SK-N-SH treated with all-trans-retinoic acid at 6 μM for 48 hours (cell line): ENCODE measurements around the gene FDX2.
"Not testable (repeated sequence)": the region's sequence is repeated elsewhere in the genome, so short reads cannot be mapped to it uniquely, and the experiment has no call there.

Experiments
- ATAC-seq: fragments of 200-7000 bp; cut with Tn5 transposase; 3 replicates; pipeline ENCODE4 v1.9.1; 2020; ENCODE audit warnings: mild to moderate bottlenecking, moderate library complexity
- BACH2 ChIP-seq: fragments of 250-450 bp; sonication (Bioruptor Pico); IDR thresholded peaks from 2 replicates; pipeline ENCODE4 v1.9.0; 2021; ENCODE audit warnings: mild to moderate bottlenecking, borderline replicate concordance
- CSDC2 ChIP-seq: fragments of 250-450 bp; sonication (Bioruptor Pico); IDR thresholded peaks from 2 replicates; pipeline ENCODE4 v1.5.0; 2020; ENCODE audit warnings: mild to moderate bottlenecking, moderate library complexity
- ESRRG ChIP-seq: fragments of 250-450 bp; sonication (Bioruptor Pico); IDR thresholded peaks from 2 replicates; pipeline ENCODE4 v1.6.1; 2021; ENCODE audit warnings: mild to moderate bottlenecking
- GLIS3 ChIP-seq: fragments of 250-450 bp; sonication (Bioruptor Pico); IDR thresholded peaks from 2 replicates; pipeline ENCODE4 v1.5.0; 2020; ENCODE audit warnings: mild to moderate bottlenecking, moderate library complexity
- ISL1 ChIP-seq: fragments of 250-450 bp; sonication (Bioruptor Pico); IDR thresholded peaks from 2 replicates; pipeline ENCODE4 v2.1.2; 2022; ENCODE audit warnings: mild to moderate bottlenecking, moderate library complexity
- OSR1 ChIP-seq: fragments of 250-450 bp; sonication (Bioruptor Pico); IDR thresholded peaks from 2 replicates; pipeline ENCODE4 v1.8.0; 2022; ENCODE audit warnings: moderate library complexity, mild to moderate bottlenecking, inconsistent platforms
- PPARA ChIP-seq: fragments of 250-450 bp; sonication (Bioruptor Pico); IDR thresholded peaks from 2 replicates; pipeline ENCODE4 v1.5.0; 2020; ENCODE audit warnings: mild to moderate bottlenecking, borderline replicate concordance
- RARB ChIP-seq: fragments of 250-450 bp; sonication (Bioruptor Pico); IDR thresholded peaks from 2 replicates; pipeline ENCODE4 v1.8.0; 2021; ENCODE audit warnings: mild to moderate bottlenecking, moderate library complexity
- SNAI2 ChIP-seq: fragments of 250-450 bp; sonication (Bioruptor Pico); IDR thresholded peaks from 2 replicates; pipeline ENCODE4 v1.5.0; 2020; ENCODE audit warnings: mild to moderate bottlenecking, moderate library complexity
- TCF4 ChIP-seq: fragments of 250-450 bp; sonication (Bioruptor Pico); IDR thresholded peaks from 2 replicates; pipeline ENCODE4 v1.8.0; 2021; ENCODE audit warnings: mild to moderate bottlenecking, moderate library complexity, borderline replicate concordance
- TOX ChIP-seq: fragments of 250-450 bp; sonication (Bioruptor Pico); IDR thresholded peaks from 2 replicates; pipeline ENCODE4 v1.8.0; 2021; ENCODE audit warnings: mild to moderate bottlenecking, moderate library complexity, borderline replicate concordance
- ZC3H10 ChIP-seq: fragments of 250-450 bp; sonication (Bioruptor Pico); IDR thresholded peaks from 2 replicates; pipeline ENCODE4 v1.5.1; 2021; ENCODE audit warnings: mild to moderate bottlenecking, moderate library complexity
- ZFP3 ChIP-seq: fragments of 250-450 bp; sonication (Bioruptor Pico); IDR thresholded peaks from 2 replicates; pipeline ENCODE4 v1.5.0; 2020; ENCODE audit warnings: mild to moderate bottlenecking, moderate library complexity
- ZFP30 ChIP-seq: fragments of 450-650 bp; formaldehyde crosslinking; IDR thresholded peaks from 2 replicates; pipeline ENCODE4 v1.5.0; 2022; ENCODE audit warnings: mild to moderate bottlenecking, moderate library complexity
- ZNF565 ChIP-seq: fragments of 450-650 bp; formaldehyde crosslinking; conservative IDR thresholded peaks from 2 replicates; pipeline ENCODE4 v1.5.0; 2020; ENCODE audit warnings: low read depth, mild to moderate bottlenecking, moderate library complexity
- ZNF70 ChIP-seq: fragments of 450-650 bp; formaldehyde crosslinking; IDR thresholded peaks from 2 replicates; pipeline ENCODE4 v1.5.0; 2020; ENCODE audit warnings: mild to moderate bottlenecking, moderate library complexity
- ZNF8 ChIP-seq: fragments of 450-650 bp; formaldehyde crosslinking; IDR thresholded peaks from 2 replicates; pipeline ENCODE4 v1.5.0; 2020; ENCODE audit warnings: mild to moderate bottlenecking, moderate library complexity
- TF ChIP-seq, protein P1 (sequence below): fragments of 250-450 bp; sonication (Bioruptor Pico); IDR thresholded peaks from 2 replicates; pipeline ENCODE4 v1.8.0; 2020; ENCODE audit warnings: mild to moderate bottlenecking, moderate library complexity, borderline replicate concordance
- TF ChIP-seq, protein P2 (sequence below): fragments of 250-450 bp; sonication (Bioruptor Pico); IDR thresholded peaks from 2 replicates; pipeline ENCODE4 v1.5.0; 2020; ENCODE audit warnings: mild to moderate bottlenecking, moderate library complexity
- TF ChIP-seq, protein P3 (sequence below): fragments of 250-450 bp; sonication (Bioruptor Pico); IDR thresholded peaks from 2 replicates; pipeline ENCODE4 v1.8.0; 2021; ENCODE audit warnings: low read depth, mild to moderate bottlenecking, moderate library complexity, borderline replicate concordance
- TF ChIP-seq, protein P4 (sequence below): fragments of 250-450 bp; sonication (Bioruptor Pico); IDR thresholded peaks from 2 replicates; pipeline ENCODE4 v1.5.1; 2021; ENCODE audit warnings: mild to moderate bottlenecking, moderate library complexity

The FDX2 gene

DNA sequence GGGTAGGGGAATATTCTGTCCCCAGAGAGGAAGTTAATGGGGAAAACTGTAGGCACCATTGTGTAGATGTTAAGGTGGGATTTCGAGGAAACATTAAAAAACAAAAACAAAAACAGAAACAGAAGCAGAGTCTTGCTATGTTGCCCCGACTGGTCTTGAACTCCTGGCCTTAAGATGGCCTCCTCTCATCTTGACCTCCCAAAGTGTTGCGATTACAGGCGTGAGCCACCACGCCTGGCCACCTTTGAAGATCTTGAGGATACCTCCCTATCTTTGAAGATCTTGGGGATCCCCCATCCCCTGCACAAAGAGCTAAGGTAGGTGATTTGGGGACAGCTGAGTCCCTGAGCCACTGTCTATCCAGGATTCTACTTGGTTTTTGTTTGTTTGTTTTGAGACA lies 24.2 kb upstream of the FDX2 start:
- no peak for TF ChIP-seq OSR1 (CRISPR knock-in tag)
- TF ChIP-seq PPARA (CRISPR knock-in tag): no peak
- TF ChIP-seq GLIS3 (CRISPR knock-in tag): no peak
- ATAC-seq: no peak

DNA sequence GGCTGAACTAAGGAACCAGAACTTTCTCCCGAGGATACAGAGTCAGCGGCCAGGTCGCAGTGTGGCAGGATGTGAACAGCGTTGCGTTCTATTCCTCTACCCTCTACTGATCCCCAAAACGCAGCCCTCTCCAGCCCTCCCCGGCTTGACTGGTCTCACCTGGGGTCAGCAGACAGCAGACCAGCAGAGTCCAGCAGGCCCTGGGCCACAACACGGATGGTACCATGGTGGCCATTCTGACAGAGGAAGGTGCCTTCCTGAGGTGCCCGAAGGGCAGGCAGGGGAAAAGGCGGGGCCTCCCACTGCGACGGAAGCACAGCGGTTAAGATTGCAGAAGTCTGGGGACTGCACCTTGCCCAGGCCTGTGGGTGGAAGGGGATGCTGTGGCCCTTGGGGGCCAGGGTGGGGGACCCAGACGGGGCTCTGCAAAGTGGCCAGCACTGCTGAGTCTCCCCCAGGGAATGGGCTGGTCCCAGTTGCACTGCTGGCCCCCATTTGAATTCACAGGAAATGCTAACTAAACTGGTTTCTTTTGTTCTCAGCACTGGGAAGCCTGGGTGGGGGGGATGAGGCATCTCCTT lies 23.7 kb upstream of the FDX2 start, which contains the start of gene ICAM3:
Gene ICAM3 (minus strand): TSS at position 245 of the 581 bp plus-strand sequence. CDS start 10 bp downstream, at position 235.
- ATAC-seq: no peak
- no peak for TF ChIP-seq BACH2 (CRISPR knock-in tag)
- TF ChIP-seq, all 23 proteins: peak for 0

DNA sequence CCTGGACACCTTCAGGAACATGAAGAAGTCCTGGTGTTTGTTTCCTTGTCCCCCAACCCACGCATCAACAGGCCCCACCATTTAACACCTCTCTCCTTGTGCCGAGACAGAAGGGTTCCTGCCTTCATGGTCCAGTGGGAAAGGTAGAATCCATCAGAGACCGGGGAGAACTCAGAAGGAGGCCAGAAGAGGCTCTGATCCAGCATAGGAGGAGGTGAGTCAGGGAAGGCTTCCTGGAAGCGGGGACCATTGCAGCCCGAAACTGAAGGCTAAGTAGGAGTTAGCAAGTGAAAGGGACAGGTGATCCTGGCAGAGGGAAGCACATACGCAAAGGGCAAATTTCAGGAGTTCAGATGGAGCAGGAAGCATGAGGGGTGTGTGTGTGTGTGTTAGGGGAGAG lies 23.1 kb upstream of the FDX2 start:
- TF ChIP-seq ISL1: no peak
- TF ChIP-seq, protein P1, sequence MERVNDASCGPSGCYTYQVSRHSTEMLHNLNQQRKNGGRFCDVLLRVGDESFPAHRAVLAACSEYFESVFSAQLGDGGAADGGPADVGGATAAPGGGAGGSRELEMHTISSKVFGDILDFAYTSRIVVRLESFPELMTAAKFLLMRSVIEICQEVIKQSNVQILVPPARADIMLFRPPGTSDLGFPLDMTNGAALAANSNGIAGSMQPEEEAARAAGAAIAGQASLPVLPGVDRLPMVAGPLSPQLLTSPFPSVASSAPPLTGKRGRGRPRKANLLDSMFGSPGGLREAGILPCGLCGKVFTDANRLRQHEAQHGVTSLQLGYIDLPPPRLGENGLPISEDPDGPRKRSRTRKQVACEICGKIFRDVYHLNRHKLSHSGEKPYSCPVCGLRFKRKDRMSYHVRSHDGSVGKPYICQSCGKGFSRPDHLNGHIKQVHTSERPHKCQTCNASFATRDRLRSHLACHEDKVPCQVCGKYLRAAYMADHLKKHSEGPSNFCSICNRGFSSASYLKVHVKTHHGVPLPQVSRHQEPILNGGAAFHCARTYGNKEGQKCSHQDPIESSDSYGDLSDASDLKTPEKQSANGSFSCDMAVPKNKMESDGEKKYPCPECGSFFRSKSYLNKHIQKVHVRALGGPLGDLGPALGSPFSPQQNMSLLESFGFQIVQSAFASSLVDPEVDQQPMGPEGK (CRISPR knock-in tag): no peak
- no peak for TF ChIP-seq RARB
- TF ChIP-seq, protein P2, sequence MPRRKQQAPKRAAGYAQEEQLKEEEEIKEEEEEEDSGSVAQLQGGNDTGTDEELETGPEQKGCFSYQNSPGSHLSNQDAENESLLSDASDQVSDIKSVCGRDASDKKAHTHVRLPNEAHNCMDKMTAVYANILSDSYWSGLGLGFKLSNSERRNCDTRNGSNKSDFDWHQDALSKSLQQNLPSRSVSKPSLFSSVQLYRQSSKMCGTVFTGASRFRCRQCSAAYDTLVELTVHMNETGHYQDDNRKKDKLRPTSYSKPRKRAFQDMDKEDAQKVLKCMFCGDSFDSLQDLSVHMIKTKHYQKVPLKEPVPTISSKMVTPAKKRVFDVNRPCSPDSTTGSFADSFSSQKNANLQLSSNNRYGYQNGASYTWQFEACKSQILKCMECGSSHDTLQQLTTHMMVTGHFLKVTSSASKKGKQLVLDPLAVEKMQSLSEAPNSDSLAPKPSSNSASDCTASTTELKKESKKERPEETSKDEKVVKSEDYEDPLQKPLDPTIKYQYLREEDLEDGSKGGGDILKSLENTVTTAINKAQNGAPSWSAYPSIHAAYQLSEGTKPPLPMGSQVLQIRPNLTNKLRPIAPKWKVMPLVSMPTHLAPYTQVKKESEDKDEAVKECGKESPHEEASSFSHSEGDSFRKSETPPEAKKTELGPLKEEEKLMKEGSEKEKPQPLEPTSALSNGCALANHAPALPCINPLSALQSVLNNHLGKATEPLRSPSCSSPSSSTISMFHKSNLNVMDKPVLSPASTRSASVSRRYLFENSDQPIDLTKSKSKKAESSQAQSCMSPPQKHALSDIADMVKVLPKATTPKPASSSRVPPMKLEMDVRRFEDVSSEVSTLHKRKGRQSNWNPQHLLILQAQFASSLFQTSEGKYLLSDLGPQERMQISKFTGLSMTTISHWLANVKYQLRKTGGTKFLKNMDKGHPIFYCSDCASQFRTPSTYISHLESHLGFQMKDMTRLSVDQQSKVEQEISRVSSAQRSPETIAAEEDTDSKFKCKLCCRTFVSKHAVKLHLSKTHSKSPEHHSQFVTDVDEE (CRISPR knock-in tag): no peak
- no peak for TF ChIP-seq ZNF565 (CRISPR knock-in tag)
- TF ChIP-seq ESRRG (CRISPR knock-in tag): no peak
- TF ChIP-seq, protein P3, sequence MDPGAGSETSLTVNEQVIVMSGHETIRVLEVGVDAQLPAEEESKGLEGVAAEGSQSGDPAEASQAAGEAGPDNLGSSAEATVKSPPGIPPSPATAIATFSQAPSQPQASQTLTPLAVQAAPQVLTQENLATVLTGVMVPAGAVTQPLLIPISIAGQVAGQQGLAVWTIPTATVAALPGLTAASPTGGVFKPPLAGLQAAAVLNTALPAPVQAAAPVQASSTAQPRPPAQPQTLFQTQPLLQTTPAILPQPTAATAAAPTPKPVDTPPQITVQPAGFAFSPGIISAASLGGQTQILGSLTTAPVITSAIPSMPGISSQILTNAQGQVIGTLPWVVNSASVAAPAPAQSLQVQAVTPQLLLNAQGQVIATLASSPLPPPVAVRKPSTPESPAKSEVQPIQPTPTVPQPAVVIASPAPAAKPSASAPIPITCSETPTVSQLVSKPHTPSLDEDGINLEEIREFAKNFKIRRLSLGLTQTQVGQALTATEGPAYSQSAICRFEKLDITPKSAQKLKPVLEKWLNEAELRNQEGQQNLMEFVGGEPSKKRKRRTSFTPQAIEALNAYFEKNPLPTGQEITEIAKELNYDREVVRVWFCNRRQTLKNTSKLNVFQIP (CRISPR knock-in tag): no peak
- TF ChIP-seq ZNF8 (CRISPR knock-in tag): no peak
- TF ChIP-seq PPARA (CRISPR knock-in tag): no peak
- TF ChIP-seq TCF4 (CRISPR knock-in tag): no peak
- no peak for TF ChIP-seq ZFP3
- TF ChIP-seq, protein P4, sequence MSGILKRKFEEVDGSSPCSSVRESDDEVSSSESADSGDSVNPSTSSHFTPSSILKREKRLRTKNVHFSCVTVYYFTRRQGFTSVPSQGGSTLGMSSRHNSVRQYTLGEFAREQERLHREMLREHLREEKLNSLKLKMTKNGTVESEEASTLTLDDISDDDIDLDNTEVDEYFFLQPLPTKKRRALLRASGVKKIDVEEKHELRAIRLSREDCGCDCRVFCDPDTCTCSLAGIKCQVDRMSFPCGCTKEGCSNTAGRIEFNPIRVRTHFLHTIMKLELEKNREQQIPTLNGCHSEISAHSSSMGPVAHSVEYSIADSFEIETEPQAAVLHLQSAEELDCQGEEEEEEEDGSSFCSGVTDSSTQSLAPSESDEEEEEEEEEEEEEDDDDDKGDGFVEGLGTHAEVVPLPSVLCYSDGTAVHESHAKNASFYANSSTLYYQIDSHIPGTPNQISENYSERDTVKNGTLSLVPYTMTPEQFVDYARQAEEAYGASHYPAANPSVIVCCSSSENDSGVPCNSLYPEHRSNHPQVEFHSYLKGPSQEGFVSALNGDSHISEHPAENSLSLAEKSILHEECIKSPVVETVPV: no peak
- no peak for TF ChIP-seq ZFP30 (CRISPR knock-in tag)
- TF ChIP-seq CSDC2 (CRISPR knock-in tag): no peak
- TF ChIP-seq SNAI2 (CRISPR knock-in tag): no peak
- no peak for TF ChIP-seq ZNF70
- TF ChIP-seq, all 23 proteins: peak for 0
- ATAC-seq: no peak

DNA sequence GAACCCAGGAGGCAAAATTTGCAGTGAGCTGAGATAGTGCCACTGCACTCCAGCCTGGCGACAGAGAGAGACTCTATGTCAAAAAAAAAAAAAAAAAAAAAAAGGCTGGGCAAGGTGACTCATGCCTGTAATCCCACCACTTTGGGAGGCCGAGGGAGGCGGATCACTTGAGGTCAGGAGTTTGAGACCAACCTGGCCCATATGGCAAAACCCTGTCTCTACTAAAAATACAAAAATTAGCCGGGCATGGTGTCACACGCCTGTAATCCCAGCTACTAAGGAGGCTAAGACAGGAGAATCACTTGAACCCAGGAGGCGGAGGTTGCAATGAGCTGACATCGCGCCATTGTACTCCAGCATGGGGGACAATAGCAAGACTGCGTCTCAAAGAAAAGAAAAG lies 20.9 kb upstream of the FDX2 start:
- ATAC-seq: not testable (repeated sequence)

DNA sequence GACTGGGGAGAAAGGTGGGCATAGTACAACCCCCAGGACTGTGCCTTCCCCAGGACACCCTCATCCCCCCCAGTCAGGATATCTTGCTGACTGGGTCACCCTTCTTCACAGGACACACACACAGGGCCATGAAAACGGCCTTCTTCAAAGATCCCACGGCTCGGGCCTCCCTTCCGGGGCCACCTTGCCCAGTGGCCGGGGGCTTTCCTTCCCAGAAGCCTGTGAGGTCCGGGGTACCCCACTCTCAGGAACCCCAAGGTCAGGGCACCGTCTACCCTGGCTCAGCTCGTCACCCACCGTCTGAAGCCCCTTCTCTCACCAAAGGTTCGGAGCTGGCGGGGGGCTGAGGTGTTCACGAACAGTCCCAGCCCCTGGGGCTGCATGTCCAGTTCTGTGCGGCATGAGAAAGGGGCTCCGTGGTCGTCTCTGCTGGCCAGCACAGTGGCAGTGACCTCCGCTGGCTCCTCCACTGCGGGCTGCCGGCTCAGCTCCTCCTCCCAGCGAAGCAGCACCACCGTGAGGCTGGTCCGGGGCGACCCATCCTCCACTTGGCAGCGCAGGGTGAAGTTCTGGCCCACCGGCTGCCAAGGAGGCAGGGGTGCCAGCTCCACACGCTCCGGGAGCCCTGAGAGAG lies 19.7 kb upstream of the FDX2 start:
- TF ChIP-seq ISL1 (no peak), TOX (CRISPR knock-in tag) (no peak), TCF4 (CRISPR knock-in tag) (no peak), ZC3H10 (CRISPR knock-in tag) (no peak)
- ATAC-seq: no peak
